Fibroblast of lung (primary cell): Measurements from ENCODE around the gene PREB. TPM values are rescaled to one million over a fixed set of nuclear protein-coding genes. Genes with fewer than 3 reads are reported as not detected.

Source experiments
- DNase-seq, 2 donors: peaks; one replicate each; pipeline versions ENCODE4 v3.0.0 to v3.0.0-alpha.2; 2010; ENCODE audit warnings: low read depth in 2 of 2
- H2AFZ ChIP-seq: 2 replicates; pipeline ENCODE4 v1.5.1; 2012; ENCODE audit warnings: low read length, control low read depth, inconsistent platforms
- H3K27ac ChIP-seq: 2 replicates; pipeline ENCODE4 v1.5.1; 2011; ENCODE audit warnings: low read length, control low read depth; ENCODE audit not compliant: insufficient read depth
- H3K27me3 ChIP-seq: 2 replicates; pipeline ENCODE4 v1.5.1; 2011; ENCODE audit warnings: mild to moderate bottlenecking, low read length; ENCODE audit not compliant: control insufficient read depth, insufficient read depth
- H3K36me3 ChIP-seq: 2 replicates; pipeline ENCODE4 v1.5.1; 2011; ENCODE audit warnings: low read length; ENCODE audit not compliant: control insufficient read depth, insufficient read depth
- H3K4me1 ChIP-seq: 2 replicates; pipeline ENCODE4 v1.5.1; 2011; ENCODE audit warnings: low read length; ENCODE audit not compliant: control insufficient read depth, insufficient read depth; ENCODE audit errors: extremely low read depth
- H3K4me2 ChIP-seq: 2 replicates; pipeline ENCODE4 v1.5.1; 2011; ENCODE audit warnings: low read length, control low read depth; ENCODE audit not compliant: insufficient read depth; ENCODE audit errors: extremely low read depth
- H3K4me3 ChIP-seq, 4 experiments: fragments of 200-600 bp in 1 of 4; sonication (generic) in 1 of 4; replicated peaks in 1 of 4; 2 replicates each; pipeline ENCODE4 v1.5.1; 2011 to 2016; ENCODE audit warnings: low read length in 4 of 4, low read depth in 3 of 4, mild to moderate bottlenecking in 3 of 4, control low read depth in 2 of 4, inconsistent platforms in 1 of 4, mixed read lengths in 1 of 4; ENCODE audit not compliant: insufficient read depth in 1 of 4; ENCODE audit errors: control extremely low read depth in 1 of 4
- H3K79me2 ChIP-seq: 2 replicates; pipeline ENCODE4 v1.5.1; 2012; ENCODE audit warnings: mild to moderate bottlenecking, low read length, inconsistent platforms; ENCODE audit not compliant: control insufficient read depth, insufficient read depth
- H3K9ac ChIP-seq: 2 replicates; pipeline ENCODE4 v1.5.1; 2011; ENCODE audit warnings: mild to moderate bottlenecking, low read length, control low read depth; ENCODE audit not compliant: insufficient read depth
- H3K9me3 ChIP-seq: 2 replicates; pipeline ENCODE4 v1.5.1; 2012; ENCODE audit warnings: low read depth, low read length; ENCODE audit not compliant: control insufficient read depth, insufficient read depth
- H4K20me1 ChIP-seq: 2 replicates; pipeline ENCODE4 v1.5.1; 2011; ENCODE audit warnings: low read length; ENCODE audit not compliant: control insufficient read depth, insufficient read depth; ENCODE audit errors: extremely low read depth
- CTCF ChIP-seq, 2 donors: IDR thresholded peaks in 1 of 2; conservative IDR thresholded peaks in 1 of 2; 1 replicate in 1 of 2; 2 replicates in 1 of 2; pipeline ENCODE4 v1.5.1; 2011 to 2012; ENCODE audit warnings: low read length in 2 of 2, control low read depth in 1 of 2, inconsistent platforms in 1 of 2, low read depth in 1 of 2, mild to moderate bottlenecking in 1 of 2
- EZH2 ChIP-seq: IDR thresholded peaks from 2 replicates; pipeline ENCODE4 v1.5.1; 2012; ENCODE audit warnings: low read length, control low read depth, mild to moderate bottlenecking; ENCODE audit errors: missing control alignments
- polyA plus RNA-seq, 2 donors: library from polyadenylated mRNA; depleted of rRNA in 1 of 2; stranded (reverse) in 1 of 2; unstranded in 1 of 2; fragments of >200 nt; gene quantifications; 2 replicates each; pipeline ENCODE4 v1.2.1, GENCODE V29; 2011 to 2012; ENCODE audit warnings: missing spikeins in 1 of 2
- total RNA-seq: library from RNA; depleted of rRNA; stranded (reverse); fragments of >200 nt; gene quantifications from 2 replicates; pipeline ENCODE4 v1.2.1, GENCODE V29; 2014

PREB gene
- total and polyA plus RNA-seq, 2 donors (not counting 1 experiment from before 2014, with no cell fraction given): 36.0 to 42.9 TPM

- H3K9ac ChIP-seq: no peak overlapping the region
- H3K27me3 ChIP-seq: peaks cover 4% of the 10 kb centered on the region
- H3K4me2 ChIP-seq: no peak overlapping the region
- no peaks in the 10 kb centered on the region for H3K79me2 ChIP-seq
- DNase-seq: no peak
- no peak overlapping the region for H3K27ac ChIP-seq
- no peaks in the 10 kb centered on the region for H3K36me3 ChIP-seq
- TF ChIP-seq EZH2: no peak
- TF ChIP-seq CTCF (conservative IDR thresholded peaks at IDR 0.05 in 1 of 2, IDR thresholded peaks at IDR 0.05 in 1 of 2; ENCODE audit: low read depth in 1 of 2, low read length in 2 of 2): no peak
- no peak overlapping the region for H3K4me3 ChIP-seq
- H3K9me3 ChIP-seq: no peaks in the 10 kb centered on the region
- no peaks in the 10 kb centered on the region for H4K20me1 ChIP-seq
- no peaks in the 10 kb centered on the region for H3K4me1 ChIP-seq
- no peak overlapping the region for H2AFZ ChIP-seq
Observed at GRCh38 chr2:27102329-27102728, 32.1 kb downstream of the PREB start.

GRCh38 chr2:27100036-27100435 lies 34.4 kb downstream of the PREB start:
- Histone ChIP-seq H2AFZ (no peak overlapping the region), H3K9ac (no peak overlapping the region), H4K20me1 (no peaks in the 10 kb centered on the region), H3K27me3 (peaks cover 2% of the 10 kb centered on the region), H3K27ac (no peak overlapping the region), H3K4me3 (no peak overlapping the region), H3K9me3 (no peaks in the 10 kb centered on the region), H3K4me2 (no peak overlapping the region), H3K79me2 (no peaks in the 10 kb centered on the region), H3K4me1 (no peaks in the 10 kb centered on the region), H3K36me3 (no peaks in the 10 kb centered on the region)
- DNase-seq: no peak
- TF ChIP-seq CTCF (conservative IDR thresholded peaks at IDR 0.05 in 1 of 2, IDR thresholded peaks at IDR 0.05 in 1 of 2; ENCODE audit: low read depth in 1 of 2, low read length in 2 of 2) (no peak), EZH2 (no peak)

- Histone ChIP-seq H3K27ac (no peak overlapping the region), H3K4me3 (no peak overlapping the region), H3K79me2 (no peaks in the 10 kb centered on the region), H3K4me1 (no peaks in the 10 kb centered on the region), H3K27me3 (no peaks in the 10 kb centered on the region), H3K9ac (no peak overlapping the region), H2AFZ (no peak overlapping the region), H4K20me1 (no peaks in the 10 kb centered on the region), H3K36me3 (no peaks in the 10 kb centered on the region), H3K9me3 (no peaks in the 10 kb centered on the region), H3K4me2 (no peak overlapping the region)
- DNase-seq: no peak
- TF ChIP-seq CTCF (conservative IDR thresholded peaks at IDR 0.05 in 1 of 2, IDR thresholded peaks at IDR 0.05 in 1 of 2; ENCODE audit: low read depth in 1 of 2, low read length in 2 of 2) (no peak), EZH2 (no peak)
Observed at GRCh38 chr2:27099334-27099955, 35.0 kb downstream of the PREB start.
